ENCODE data around the gene RELN. TPM values are rescaled to one million over a fixed set of nuclear protein-coding genes. Genes with fewer than 3 reads are reported as not detected.

Gene RELN
- total RNA-seq, 4 donors from 2014 or later = 1.8 to 47.4 (median 6.7) TPM

DNA sequence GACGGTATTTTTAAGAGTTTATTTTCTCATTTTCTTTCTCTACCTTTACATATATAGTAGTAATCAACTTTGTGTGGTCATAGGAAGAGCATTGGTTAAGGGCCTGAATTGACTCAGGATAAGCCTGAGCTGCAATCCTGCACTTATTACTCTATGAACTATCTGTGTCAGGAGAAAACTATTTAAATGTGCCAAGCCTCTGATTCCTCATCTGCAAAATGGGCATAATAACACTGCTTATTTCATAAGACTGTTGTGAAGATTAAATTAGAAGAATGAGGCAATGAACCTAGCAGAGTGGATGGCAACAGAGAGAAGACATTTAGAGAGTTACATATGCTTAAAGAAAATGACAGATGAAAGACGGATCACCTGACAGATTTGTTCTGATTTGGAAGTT, 175.5 kb downstream of the RELN start:
- Histone ChIP-seq H3K4me3 (no peak overlapping the region), H3K36me3 (no peaks in the 10 kb centered on the region), H3K9me3 (no peaks in the 10 kb centered on the region), H3K27ac (no peak overlapping the region), H3K27me3 (no peaks in the 10 kb centered on the region), H3K4me1 (no peaks in the 10 kb centered on the region)
- DNase-seq = no peak
- intact Hi-C loops (cut with DNase I; ENCODE audit: low total_unique reads) = no loop called here
- TF ChIP-seq POLR2A (IDR thresholded peaks at IDR 0.05) = no peak
- TF ChIP-seq, protein P1, sequence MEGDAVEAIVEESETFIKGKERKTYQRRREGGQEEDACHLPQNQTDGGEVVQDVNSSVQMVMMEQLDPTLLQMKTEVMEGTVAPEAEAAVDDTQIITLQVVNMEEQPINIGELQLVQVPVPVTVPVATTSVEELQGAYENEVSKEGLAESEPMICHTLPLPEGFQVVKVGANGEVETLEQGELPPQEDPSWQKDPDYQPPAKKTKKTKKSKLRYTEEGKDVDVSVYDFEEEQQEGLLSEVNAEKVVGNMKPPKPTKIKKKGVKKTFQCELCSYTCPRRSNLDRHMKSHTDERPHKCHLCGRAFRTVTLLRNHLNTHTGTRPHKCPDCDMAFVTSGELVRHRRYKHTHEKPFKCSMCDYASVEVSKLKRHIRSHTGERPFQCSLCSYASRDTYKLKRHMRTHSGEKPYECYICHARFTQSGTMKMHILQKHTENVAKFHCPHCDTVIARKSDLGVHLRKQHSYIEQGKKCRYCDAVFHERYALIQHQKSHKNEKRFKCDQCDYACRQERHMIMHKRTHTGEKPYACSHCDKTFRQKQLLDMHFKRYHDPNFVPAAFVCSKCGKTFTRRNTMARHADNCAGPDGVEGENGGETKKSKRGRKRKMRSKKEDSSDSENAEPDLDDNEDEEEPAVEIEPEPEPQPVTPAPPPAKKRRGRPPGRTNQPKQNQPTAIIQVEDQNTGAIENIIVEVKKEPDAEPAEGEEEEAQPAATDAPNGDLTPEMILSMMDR (IDR thresholded peaks at IDR 0.05) = no peak

- Histone ChIP-seq H3K27ac (no peak overlapping the region), H3K4me3 (no peak overlapping the region), H3K9me3 (no peaks in the 10 kb centered on the region), H3K4me1 (no peaks in the 10 kb centered on the region), H3K36me3 (no peaks in the 10 kb centered on the region), H3K27me3 (no peaks in the 10 kb centered on the region)
- intact Hi-C loops (cut with DNase I; ENCODE audit: low total_unique reads) = no loop called here
- no peak for DNase-seq
- TF ChIP-seq, protein P1 (IDR thresholded peaks at IDR 0.05) = no peak
- no peak for TF ChIP-seq POLR2A (IDR thresholded peaks at IDR 0.05)
Measured at GRCh38 chr7:103811997-103812396, 177.5 kb downstream of the RELN start.

DNA sequence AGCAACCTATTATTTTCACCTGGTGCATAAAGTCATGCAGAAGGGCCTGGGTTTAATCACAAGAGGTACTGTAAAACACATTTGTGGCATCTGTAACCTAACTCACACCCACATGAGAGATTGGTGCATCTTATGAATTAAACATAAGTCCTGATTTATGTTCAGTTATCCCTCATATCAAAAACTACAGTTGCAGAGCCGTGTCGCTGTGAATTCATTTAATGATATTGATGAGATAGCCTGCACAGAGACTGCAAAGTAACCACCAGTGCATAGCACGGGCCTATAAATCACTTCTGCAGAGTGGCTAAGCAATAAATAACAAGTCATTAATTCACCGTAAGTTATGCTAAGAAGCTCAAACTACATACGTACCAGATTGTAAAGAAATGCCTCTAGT, 178.2 kb downstream of the RELN start:
- Histone ChIP-seq H3K27ac (no peak overlapping the region), H3K9me3 (no peaks in the 10 kb centered on the region), H3K4me3 (no peak overlapping the region), H3K36me3 (no peaks in the 10 kb centered on the region), H3K4me1 (no peaks in the 10 kb centered on the region), H3K27me3 (no peaks in the 10 kb centered on the region)
- no peak for DNase-seq
- TF ChIP-seq, protein P1 (IDR thresholded peaks at IDR 0.05) = no peak
- no peak for TF ChIP-seq POLR2A (IDR thresholded peaks at IDR 0.05)
- intact Hi-C loops (cut with DNase I; ENCODE audit: low total_unique reads) = no loop called here

- no peak overlapping the region for H3K4me3 ChIP-seq
- H3K36me3 ChIP-seq = no peaks in the 10 kb centered on the region
- H3K27me3 ChIP-seq = no peaks in the 10 kb centered on the region
- DNase-seq = no peak
- H3K4me1 ChIP-seq = no peaks in the 10 kb centered on the region
- intact Hi-C loops (cut with DNase I; ENCODE audit: low total_unique reads) = no loop called here
- TF ChIP-seq, protein P1 (IDR thresholded peaks at IDR 0.05) = no peak
- no peak for TF ChIP-seq POLR2A (IDR thresholded peaks at IDR 0.05)
- no peak overlapping the region for H3K27ac ChIP-seq
- no peaks in the 10 kb centered on the region for H3K9me3 ChIP-seq
Measured at GRCh38 chr7:103810112-103810744, 179.2 kb downstream of the RELN start.

- Histone ChIP-seq H3K4me1 (no peaks in the 10 kb centered on the region), H3K27me3 (no peaks in the 10 kb centered on the region), H3K27ac (no peak overlapping the region), H3K36me3 (no peaks in the 10 kb centered on the region), H3K4me3 (no peak overlapping the region), H3K9me3 (no peaks in the 10 kb centered on the region)
- TF ChIP-seq POLR2A (IDR thresholded peaks at IDR 0.05) = no peak
- TF ChIP-seq, protein P1 (IDR thresholded peaks at IDR 0.05) = no peak
- intact Hi-C loops (cut with DNase I; ENCODE audit: low total_unique reads) = no loop called here
- no peak for DNase-seq
Measured at GRCh38 chr7:103809229-103809994, 180.0 kb downstream of the RELN start.
